H9 (cell line): ENCODE data around the gene THEM5. TPM values are rescaled to one million over a fixed set of nuclear protein-coding genes. Genes with fewer than 3 reads are reported as not detected.

Experiments
- DNase-seq: peaks from one replicate; pipeline ENCODE4 v3.0.0-alpha.2; 2017
- H2AFZ ChIP-seq: one replicate; pipeline ENCODE4 v1.6.1; 2013; ENCODE audit warnings: mild to moderate bottlenecking, low read length, control low read depth, moderate library complexity
- H2AK5ac ChIP-seq: 2 replicates; pipeline ENCODE4 v1.6.1; 2013; ENCODE audit warnings: low read length, control low read depth, mixed read lengths; ENCODE audit not compliant: insufficient read length
- H2BK120ac ChIP-seq: one replicate; pipeline ENCODE4 v1.6.1; 2013; ENCODE audit warnings: low read depth, mild to moderate bottlenecking, low read length, control low read depth, inconsistent platforms; ENCODE audit not compliant: poor library complexity, severe bottlenecking
- H2BK12ac ChIP-seq: 2 replicates; pipeline ENCODE4 v1.6.1; 2013; ENCODE audit warnings: low read length, control low read depth, mixed read lengths, low read depth; ENCODE audit not compliant: insufficient read length
- H2BK15ac ChIP-seq: 2 replicates; pipeline ENCODE4 v1.6.1; 2013; ENCODE audit warnings: low read depth, low read length, control low read depth
- H2BK20ac ChIP-seq: one replicate; pipeline ENCODE4 v1.6.1; 2013; ENCODE audit warnings: low read depth, mild to moderate bottlenecking, low read length, control low read depth, inconsistent platforms; ENCODE audit not compliant: poor library complexity, severe bottlenecking
- H2BK5ac ChIP-seq: 2 replicates; pipeline ENCODE4 v1.6.1; 2013; ENCODE audit warnings: low read length, control low read depth, mixed read lengths; ENCODE audit not compliant: insufficient read length
- H3K14ac ChIP-seq: 2 replicates; pipeline ENCODE4 v1.6.1; 2013; ENCODE audit warnings: low read length, control low read depth; ENCODE audit not compliant: insufficient read depth
- H3K18ac ChIP-seq: 2 replicates; pipeline ENCODE4 v1.6.1; 2013; ENCODE audit warnings: low read depth, mild to moderate bottlenecking, mixed read lengths, low read length, control low read depth; ENCODE audit not compliant: insufficient read length
- H3K23ac ChIP-seq: 2 replicates; pipeline ENCODE4 v1.6.1; 2013; ENCODE audit warnings: low read length, control low read depth, mixed read lengths, low read depth; ENCODE audit not compliant: insufficient read length
- H3K23me2 ChIP-seq: 2 replicates; pipeline ENCODE4 v1.6.1; 2013; ENCODE audit warnings: low read depth, mild to moderate bottlenecking, mixed read lengths, low read length, control low read depth; ENCODE audit not compliant: insufficient read length, poor library complexity, severe bottlenecking
- H3K27ac ChIP-seq: 2 replicates; pipeline ENCODE4 v1.5.1; 2013; ENCODE audit warnings: low read length, control low read depth, mixed read lengths, low read depth; ENCODE audit not compliant: insufficient read length
- H3K27me3 ChIP-seq: 2 replicates; pipeline ENCODE4 v1.6.1; 2013; ENCODE audit warnings: low read length, control low read depth, inconsistent platforms; ENCODE audit not compliant: insufficient read depth
- H3K4ac ChIP-seq: 2 replicates; pipeline ENCODE4 v1.6.1; 2013; ENCODE audit warnings: low read depth, mild to moderate bottlenecking, control low read depth, inconsistent platforms, low read length, moderate library complexity
- H3K4me1 ChIP-seq: 2 replicates; pipeline ENCODE4 v1.6.1; 2013; ENCODE audit warnings: low read length, control low read depth, inconsistent platforms; ENCODE audit not compliant: insufficient read depth
- H3K4me2 ChIP-seq: 2 replicates; pipeline ENCODE4 v1.6.1; 2013; ENCODE audit warnings: low read length, control low read depth, mixed read lengths; ENCODE audit not compliant: insufficient read length, insufficient read depth
- H3K56ac ChIP-seq: 2 replicates; pipeline ENCODE4 v1.6.1; 2013; ENCODE audit warnings: low read depth, mild to moderate bottlenecking, mixed read lengths, low read length, control low read depth; ENCODE audit not compliant: insufficient read length
- H3K79me1 ChIP-seq: 2 replicates; pipeline ENCODE4 v1.6.1; 2013; ENCODE audit warnings: low read depth, mild to moderate bottlenecking, moderate library complexity, low read length, control low read depth, inconsistent platforms; ENCODE audit not compliant: insufficient read depth, poor library complexity, severe bottlenecking
- H3K79me2 ChIP-seq: 2 replicates; pipeline ENCODE4 v1.6.1; 2013; ENCODE audit warnings: low read length, control low read depth, inconsistent platforms; ENCODE audit not compliant: insufficient read depth
- H3K9ac ChIP-seq: 2 replicates; pipeline ENCODE4 v1.6.1; 2013; ENCODE audit warnings: low read length, control low read depth, mixed read lengths; ENCODE audit not compliant: insufficient read length; ENCODE audit errors: extremely low read depth
- H3K9me3 ChIP-seq: one replicate; pipeline ENCODE4 v1.6.1; 2013; ENCODE audit warnings: low read depth, low read length, inconsistent platforms; ENCODE audit not compliant: control insufficient read depth
- H3T11ph ChIP-seq: one replicate; pipeline ENCODE4 v1.6.1; 2013; ENCODE audit warnings: mild to moderate bottlenecking, low read length, control low read depth, inconsistent platforms
- H4K20me1 ChIP-seq: one replicate; pipeline ENCODE4 v1.6.1; 2013; ENCODE audit not compliant: control insufficient read depth, insufficient read length, insufficient read depth
- H4K5ac ChIP-seq: 2 replicates; pipeline ENCODE4 v1.6.1; 2013; ENCODE audit warnings: low read depth, mild to moderate bottlenecking, mixed read lengths, low read length, control low read depth; ENCODE audit not compliant: insufficient read length
- H4K8ac ChIP-seq: replicated peaks from 2 replicates; pipeline ENCODE4 v1.6.1; 2013; ENCODE audit warnings: low read length, control low read depth, mixed read lengths, low read depth; ENCODE audit not compliant: insufficient read length
- H4K91ac ChIP-seq: 2 replicates; pipeline ENCODE4 v1.6.1; 2013; ENCODE audit warnings: low read depth, mild to moderate bottlenecking, moderate library complexity, mixed read lengths, low read length, control low read depth; ENCODE audit not compliant: insufficient read length
- H3K27ac Mint-ChIP-seq, 3 experiments: 2 replicates in 2 of 3; 3 replicates in 1 of 3; pipeline ENCODE4 v1.8.0; 2020 to 2021; ENCODE audit warnings: mixed read lengths in 3 of 3, mild to moderate bottlenecking in 1 of 3, moderate library complexity in 1 of 3
- H3K27me3 Mint-ChIP-seq: 2 replicates; pipeline ENCODE4 v1.8.0; 2021; ENCODE audit warnings: low read depth, mild to moderate bottlenecking, moderate library complexity, mixed read lengths
- H3K36me3 Mint-ChIP-seq, 3 experiments: 2 replicates in 2 of 3; 3 replicates in 1 of 3; pipeline ENCODE4 v1.8.0; 2020 to 2021; ENCODE audit warnings: low read depth in 3 of 3, mixed read lengths in 3 of 3; ENCODE audit not compliant: insufficient read depth in 1 of 3
- H3K4me1 Mint-ChIP-seq, 2 experiments: 2 replicates each; pipeline ENCODE4 v1.8.0; 2020; ENCODE audit warnings: mixed read lengths in 2 of 2
- H3K4me3 Mint-ChIP-seq, 2 experiments: 2 replicates in 1 of 2; 3 replicates in 1 of 2; pipeline ENCODE4 v1.8.0; 2020 to 2021; ENCODE audit warnings: mild to moderate bottlenecking in 2 of 2, mixed read lengths in 2 of 2, moderate library complexity in 1 of 2
- H3K9me3 Mint-ChIP-seq, 2 experiments: 2 replicates in 1 of 2; 3 replicates in 1 of 2; pipeline ENCODE4 v1.8.0; 2020; ENCODE audit warnings: mild to moderate bottlenecking in 2 of 2, mixed read lengths in 2 of 2, moderate library complexity in 1 of 2
- WGBS: extraction: QIAGEN DNeasy Blood & Tissue Kit; methylation state at CpG from one replicate; pipeline ENCODE4 v1.1.7; 2013; ENCODE audit warnings: missing lambda C conversion rate, low lambda C conversion rate, mixed read lengths; ENCODE audit not compliant: insufficient read length; ENCODE audit errors: extremely low coverage; 5-methylcytosine and 5-hydroxymethylcytosine counted together
- total RNA-seq: library from RNA; stranded (reverse); gene quantifications from 2 replicates; pipeline ENCODE4 v1.2.1, GENCODE V29; 2021
- TF ChIP-seq, protein P1 (sequence below): fragments of 200-600 bp; sonication (generic); conservative IDR thresholded peaks from 3 replicates; pipeline ENCODE4 v1.8.0; 2021; ENCODE audit warnings: antibody characterized with exemption, mild to moderate bottlenecking

The THEM5 gene
- total RNA-seq, 1 experiment from 2014 or later, result not detected

DNA sequence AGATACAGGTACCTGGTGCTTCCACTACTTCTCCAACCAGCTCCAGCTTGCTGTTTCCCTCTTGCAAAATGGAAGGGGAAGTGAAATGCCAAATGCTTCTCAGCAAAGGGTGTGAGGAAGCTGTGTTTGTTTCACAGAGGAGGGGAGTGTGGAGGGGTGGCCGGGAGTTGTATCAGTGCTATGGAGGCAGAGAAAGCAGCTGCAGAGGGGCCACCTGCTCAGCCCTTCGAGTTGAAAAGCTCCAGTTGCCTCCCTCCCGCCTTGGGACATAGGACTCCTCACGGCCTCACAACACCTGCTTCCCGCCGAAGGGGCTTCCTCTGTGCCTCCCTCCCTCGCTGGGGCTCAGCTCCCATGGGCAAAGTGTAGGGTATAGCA, 36.2 kb downstream of the THEM5 start:
- Histone ChIP-seq H3K18ac (no peak overlapping the region), H3K9me3 (no peaks in the 10 kb centered on the region), H3K4me1 (no peaks in the 10 kb centered on the region), H2BK12ac (no peak overlapping the region), H3K56ac (no peak overlapping the region), H4K5ac (no peak overlapping the region), H3K14ac (no peak overlapping the region), H3K27ac (no peak overlapping the region), H4K20me1 (no peaks in the 10 kb centered on the region), H3K79me2 (no peaks in the 10 kb centered on the region), H3K27me3 (no peaks in the 10 kb centered on the region), H4K91ac (no peak overlapping the region), H2AFZ (no peak overlapping the region), H4K8ac (no peak overlapping the region), H3K23ac (no peak overlapping the region), H3K4me2 (no peak overlapping the region), H2BK5ac (no peak overlapping the region), H2AK5ac (no peak overlapping the region), H3K79me1 (no peaks in the 10 kb centered on the region), H2BK20ac (no peak overlapping the region), H3K9ac (no peak overlapping the region), H2BK120ac (no peak overlapping the region), H2BK15ac (no peak overlapping the region), H3K4ac (no peak overlapping the region), H3K23me2 (no peaks in the 10 kb centered on the region), H3T11ph (no peak overlapping the region)
- Mint-ChIP-seq H3K9me3 (no peaks in the 10 kb centered on the region), H3K4me1 (peaks cover 7 to 18% of the 10 kb centered on the region in 2 experiments), H3K36me3 (no peaks in the 10 kb centered on the region), H3K27me3 (peaks cover 5% of the 10 kb centered on the region; the same call in 1 of the 2 replicates), H3K4me3 (no peak overlapping the region), H3K27ac (no peak overlapping the region; a peak in 1 of 7 replicates)
- DNase-seq, result no peak
- WGBS, result no CpG with 5 or more reads among the region's 7 CpGs
- TF ChIP-seq, protein P1, sequence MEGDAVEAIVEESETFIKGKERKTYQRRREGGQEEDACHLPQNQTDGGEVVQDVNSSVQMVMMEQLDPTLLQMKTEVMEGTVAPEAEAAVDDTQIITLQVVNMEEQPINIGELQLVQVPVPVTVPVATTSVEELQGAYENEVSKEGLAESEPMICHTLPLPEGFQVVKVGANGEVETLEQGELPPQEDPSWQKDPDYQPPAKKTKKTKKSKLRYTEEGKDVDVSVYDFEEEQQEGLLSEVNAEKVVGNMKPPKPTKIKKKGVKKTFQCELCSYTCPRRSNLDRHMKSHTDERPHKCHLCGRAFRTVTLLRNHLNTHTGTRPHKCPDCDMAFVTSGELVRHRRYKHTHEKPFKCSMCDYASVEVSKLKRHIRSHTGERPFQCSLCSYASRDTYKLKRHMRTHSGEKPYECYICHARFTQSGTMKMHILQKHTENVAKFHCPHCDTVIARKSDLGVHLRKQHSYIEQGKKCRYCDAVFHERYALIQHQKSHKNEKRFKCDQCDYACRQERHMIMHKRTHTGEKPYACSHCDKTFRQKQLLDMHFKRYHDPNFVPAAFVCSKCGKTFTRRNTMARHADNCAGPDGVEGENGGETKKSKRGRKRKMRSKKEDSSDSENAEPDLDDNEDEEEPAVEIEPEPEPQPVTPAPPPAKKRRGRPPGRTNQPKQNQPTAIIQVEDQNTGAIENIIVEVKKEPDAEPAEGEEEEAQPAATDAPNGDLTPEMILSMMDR, result no peak
